Measurements from ENCODE around the gene CHEK2.

The CHEK2 gene

GRCh38 chr22:28728621-28729313 is 12.9 kb downstream of the CHEK2 start:
- TF ChIP-seq CTCF (IDR thresholded peaks at IDR 0.05; ENCODE audit: low read depth, low read length) = no peak
- peak in 1 of 2 donors; percentile 74 for DNase-seq (ENCODE audit: low read depth in 2 of 2)
- H3K4me3 ChIP-seq (replicated peaks in 1 of 2; ENCODE audit: low read depth in 2 of 2, low read length in 2 of 2) = no peak overlapping the region

DNA sequence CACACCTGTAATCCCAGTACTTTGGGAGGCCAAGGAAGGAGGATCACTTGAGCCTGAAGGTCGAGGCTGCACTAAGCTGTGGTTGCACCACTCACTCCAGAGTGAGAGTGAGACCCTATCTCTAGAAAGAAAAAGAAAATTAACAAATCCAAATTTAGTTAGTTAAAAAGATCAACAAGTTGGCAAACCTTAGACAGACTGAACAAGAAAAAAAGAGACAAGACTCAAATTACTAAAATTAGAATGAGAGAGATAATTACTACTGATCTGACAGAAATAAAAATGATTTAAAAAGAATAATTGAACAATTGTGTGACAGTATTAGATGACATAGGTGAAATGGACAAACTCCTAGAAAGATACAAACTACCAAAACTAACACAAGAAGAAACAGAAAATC is 13.6 kb downstream of the CHEK2 start:
- DNase-seq (ENCODE audit: low read depth in 2 of 2) = no peak
- no peak for TF ChIP-seq CTCF (IDR thresholded peaks at IDR 0.05; ENCODE audit: low read depth, low read length)

GRCh38 chr22:28718044-28718443 is 23.6 kb downstream of the CHEK2 start:
- H3K4me3 ChIP-seq (replicated peaks in 1 of 2; ENCODE audit: low read depth in 2 of 2, low read length in 2 of 2) = no peak overlapping the region
- no peak for TF ChIP-seq CTCF (IDR thresholded peaks at IDR 0.05; ENCODE audit: low read depth, low read length)
- DNase-seq (ENCODE audit: low read depth in 2 of 2) = no peak

More for the DNA sequence above, 13.6 kb downstream of the CHEK2 start:
- H3K4me3 ChIP-seq (replicated peaks in 1 of 2; ENCODE audit: low read depth in 2 of 2, low read length in 2 of 2) = no peak overlapping the region

DNA sequence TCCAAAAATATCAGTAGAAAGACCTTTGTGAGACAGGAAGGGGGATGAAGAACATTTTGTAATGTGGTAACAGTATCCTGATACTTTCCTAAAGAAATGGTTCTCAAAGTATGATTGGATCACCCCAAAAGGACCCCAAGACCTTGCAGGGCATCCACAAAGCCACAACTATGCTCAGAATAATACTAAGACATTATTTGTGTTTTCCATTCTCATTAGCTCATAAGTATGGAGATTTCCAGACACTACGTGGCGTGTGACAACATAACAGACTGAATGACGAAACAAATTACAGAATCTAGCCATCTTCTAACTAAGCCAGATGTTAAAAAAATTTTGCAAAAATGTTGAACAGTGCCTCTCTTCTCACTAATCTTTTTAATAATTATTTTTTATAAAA is 24.9 kb downstream of the CHEK2 start:
- no peak overlapping the region for H3K4me3 ChIP-seq (replicated peaks in 1 of 2; ENCODE audit: low read depth in 2 of 2, low read length in 2 of 2)
- DNase-seq (ENCODE audit: low read depth in 2 of 2) = peak in 1 of 2 donors; percentile 18
- TF ChIP-seq CTCF (IDR thresholded peaks at IDR 0.05; ENCODE audit: low read depth, low read length) = no peak

- no peak for DNase-seq (ENCODE audit: low read depth in 2 of 2)
- no peak for TF ChIP-seq CTCF (IDR thresholded peaks at IDR 0.05; ENCODE audit: low read depth, low read length)
- no peak overlapping the region for H3K4me3 ChIP-seq (replicated peaks in 1 of 2; ENCODE audit: low read depth in 2 of 2, low read length in 2 of 2)
Measured at GRCh38 chr22:28715611-28716010, 26.0 kb downstream of the CHEK2 start.

DNA sequence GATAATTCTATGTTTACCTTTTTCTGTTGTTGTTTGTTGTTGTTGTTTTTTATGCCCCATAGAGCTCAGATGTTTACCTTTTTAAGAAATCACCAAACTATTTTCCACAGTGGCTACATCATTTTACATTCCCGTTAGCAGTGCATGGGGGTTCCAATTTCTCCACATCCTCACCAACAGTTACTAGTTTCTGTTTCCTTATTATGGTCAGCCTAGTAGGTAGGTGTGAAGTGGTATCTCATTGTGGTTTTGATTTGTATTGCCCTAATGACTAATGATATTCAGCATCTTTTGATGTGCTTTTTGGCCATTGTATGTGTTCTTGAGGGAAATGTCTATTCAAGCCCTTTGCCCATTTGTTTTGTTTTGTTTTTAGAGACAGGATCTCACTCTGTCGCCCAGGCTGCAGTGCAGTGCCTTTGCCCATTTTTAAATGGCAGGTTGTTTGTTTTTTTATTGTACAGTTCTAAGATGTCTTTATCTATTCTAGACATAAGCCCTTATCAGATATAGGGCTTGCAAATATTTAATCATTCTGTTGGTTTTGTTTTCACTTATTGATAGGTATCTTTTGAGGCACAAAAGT is 27.5 kb downstream of the CHEK2 start:
- DNase-seq (ENCODE audit: low read depth in 2 of 2) = no peak
- no peak for TF ChIP-seq CTCF (IDR thresholded peaks at IDR 0.05; ENCODE audit: low read depth, low read length)
- H3K4me3 ChIP-seq (replicated peaks in 1 of 2; ENCODE audit: low read depth in 2 of 2, low read length in 2 of 2) = no peak overlapping the region

Data from cardiac fibroblast (primary cell).